Prostate gland (tissue), 2 donors: ENCODE data around the gene TTC31. TPM values are rescaled to one million over a fixed set of nuclear protein-coding genes. Genes with fewer than 3 reads are reported as not detected.

ENCODE experiments used
- DNase-seq: peaks from one replicate; pipeline ENCODE4 v3.0.0-alpha.2; 2019; ENCODE audit warnings: low spot score
- H3K27ac ChIP-seq, 2 donors: fragments of 200-600 bp; sonication (generic); 2 replicates each; pipeline ENCODE4 v1.5.1; 2017 to 2019
- H3K27me3 ChIP-seq: fragments of 200-600 bp; sonication (generic); replicated peaks from 2 replicates; pipeline ENCODE4 v1.5.1; 2019; ENCODE audit not compliant: insufficient read depth
- H3K36me3 ChIP-seq, 2 donors: fragments of 200-600 bp; sonication (generic); 1 replicate in 1 of 2; 2 replicates in 1 of 2; pipeline versions ENCODE4 v1.5.1 to v1.8.1; 2017 to 2019
- H3K4me1 ChIP-seq: fragments of 200-600 bp; sonication (generic); replicated peaks from 2 replicates; pipeline ENCODE4 v1.5.1; 2019
- H3K4me3 ChIP-seq, 2 donors: fragments of 200-600 bp; sonication (generic); 2 replicates each; pipeline ENCODE4 v1.5.1; 2017 to 2019
- H3K9me3 ChIP-seq: fragments of 200-600 bp; sonication (generic); 2 replicates; pipeline ENCODE4 v1.5.1; 2017
- CTCF ChIP-seq, 4 experiments: fragments of 200-600 bp in 2 of 4; fragments of 450-650 bp in 2 of 4; sonication (generic) in 2 of 4; IDR thresholded peaks; 1 replicate in 3 of 4; 2 replicates in 1 of 4; pipeline ENCODE4 v1.5.1; 2016 to 2019; ENCODE audit warnings: antibody characterized with exemption in 4 of 4, mild to moderate bottlenecking in 2 of 4, moderate library complexity in 2 of 4
- POLR2A ChIP-seq: fragments of 450-650 bp; IDR thresholded peaks from one replicate; pipeline ENCODE4 v1.6.1; 2016; ENCODE audit warnings: antibody characterized with exemption, mild to moderate bottlenecking
- POLR2AphosphoS5 ChIP-seq: sonication (generic); formaldehyde crosslinking; IDR thresholded peaks from one replicate; pipeline ENCODE4 v1.6.1; 2017; ENCODE audit warnings: antibody characterized with exemption
- WGBS: methylation state at CpG from one replicate; pipeline ENCODE4 v1.1.5; 2018; 5-methylcytosine and 5-hydroxymethylcytosine counted together
- intact Hi-C: fragments of 100-400 bp; cut with DNase I; formaldehyde crosslinking; loops from one replicate; pipeline ENCODE4 v1.14.2; 2022
- total RNA-seq, 2 donors: library from RNA; depleted of rRNA; stranded (reverse); fragments of >200 nt; gene quantifications; one replicate each; pipeline ENCODE4 v1.1.0, GENCODE V29; 2016

The TTC31 gene
- total RNA-seq, 2 donors from 2014 or later = 24.0 to 27.6 TPM

- no peaks in the 10 kb centered on the region for H3K36me3 ChIP-seq
- H3K27ac ChIP-seq = peak overlapping the region; percentile 90 to 91
- no peak for TF ChIP-seq POLR2AphosphoS5
- TF ChIP-seq CTCF (IDR thresholded peaks at IDR 0.05) = no peak
- TF ChIP-seq POLR2A = no peak
- intact Hi-C loops = no loop called here
- 8% methylated on average over 3 of the region's 3 CpGs for WGBS
- H3K9me3 ChIP-seq = no peaks in the 10 kb centered on the region
- peaks cover 6% of the 10 kb centered on the region for H3K4me1 ChIP-seq
- DNase-seq = no peak
- H3K27me3 ChIP-seq = no peaks in the 10 kb centered on the region
- peak overlapping the region; percentile 38 to 46 for H3K4me3 ChIP-seq
Observed at GRCh38 chr2:74439373-74439772, 43.5 kb upstream of the TTC31 start.

GRCh38 chr2:74439803-74440377, 43.0 kb upstream of the TTC31 start:
- TF ChIP-seq POLR2A (no peak), POLR2AphosphoS5 (no peak), CTCF (IDR thresholded peaks at IDR 0.05) (no peak)
- peaks cover 6% of the 10 kb centered on the region for H3K4me1 ChIP-seq
- H3K27me3 ChIP-seq = no peaks in the 10 kb centered on the region
- peak overlapping the region; percentile 90 to 91 for H3K27ac ChIP-seq
- H3K9me3 ChIP-seq = no peaks in the 10 kb centered on the region
- no peaks in the 10 kb centered on the region for H3K36me3 ChIP-seq
- intact Hi-C loops = no loop called here
- H3K4me3 ChIP-seq = peak overlapping the region; percentile 38 to 46
- DNase-seq = no peak
- 9% methylated on average over 14 of the region's 14 CpGs for WGBS

- peaks cover 6% of the 10 kb centered on the region for H3K4me1 ChIP-seq
- intact Hi-C loops = no loop called here
Observed at GRCh38 chr2:74440378-74441169, 42.3 kb upstream of the TTC31 start.

GRCh38 chr2:74441170-74441689, 41.7 kb upstream of the TTC31 start:
- Histone ChIP-seq H3K27me3 (no peaks in the 10 kb centered on the region), H3K36me3 (no peaks in the 10 kb centered on the region), H3K9me3 (no peaks in the 10 kb centered on the region), H3K4me1 (peaks cover 6% of the 10 kb centered on the region), H3K4me3 (peak overlapping the region; percentile 38 to 46), H3K27ac (peak overlapping the region; percentile 90 to 91)
- DNase-seq = no peak
- no peak for TF ChIP-seq POLR2AphosphoS5
- TF ChIP-seq CTCF (IDR thresholded peaks at IDR 0.05) = no peak
- TF ChIP-seq POLR2A = no peak
- intact Hi-C loops = no loop called here
- WGBS = 15% methylated on average over 33 of the region's 33 CpGs

More at GRCh38 chr2:74440378-74441169, 42.3 kb upstream of the TTC31 start:
- Histone ChIP-seq H3K9me3 (no peaks in the 10 kb centered on the region), H3K36me3 (no peaks in the 10 kb centered on the region), H3K27me3 (no peaks in the 10 kb centered on the region), H3K27ac (peak overlapping the region; percentile 90 to 91), H3K4me3 (peak overlapping the region; percentile 38 to 46)
- DNase-seq = peak; percentile 83
- TF ChIP-seq CTCF (IDR thresholded peaks at IDR 0.05) (peak in 2 of 4 experiments; percentile 65 to 66), POLR2AphosphoS5 (peak; percentile 69), POLR2A (peak; percentile 64)
- 7% methylated on average over 44 of the region's 45 CpGs for WGBS
